Measurements from ENCODE around the gene ASAP3.

DNA sequence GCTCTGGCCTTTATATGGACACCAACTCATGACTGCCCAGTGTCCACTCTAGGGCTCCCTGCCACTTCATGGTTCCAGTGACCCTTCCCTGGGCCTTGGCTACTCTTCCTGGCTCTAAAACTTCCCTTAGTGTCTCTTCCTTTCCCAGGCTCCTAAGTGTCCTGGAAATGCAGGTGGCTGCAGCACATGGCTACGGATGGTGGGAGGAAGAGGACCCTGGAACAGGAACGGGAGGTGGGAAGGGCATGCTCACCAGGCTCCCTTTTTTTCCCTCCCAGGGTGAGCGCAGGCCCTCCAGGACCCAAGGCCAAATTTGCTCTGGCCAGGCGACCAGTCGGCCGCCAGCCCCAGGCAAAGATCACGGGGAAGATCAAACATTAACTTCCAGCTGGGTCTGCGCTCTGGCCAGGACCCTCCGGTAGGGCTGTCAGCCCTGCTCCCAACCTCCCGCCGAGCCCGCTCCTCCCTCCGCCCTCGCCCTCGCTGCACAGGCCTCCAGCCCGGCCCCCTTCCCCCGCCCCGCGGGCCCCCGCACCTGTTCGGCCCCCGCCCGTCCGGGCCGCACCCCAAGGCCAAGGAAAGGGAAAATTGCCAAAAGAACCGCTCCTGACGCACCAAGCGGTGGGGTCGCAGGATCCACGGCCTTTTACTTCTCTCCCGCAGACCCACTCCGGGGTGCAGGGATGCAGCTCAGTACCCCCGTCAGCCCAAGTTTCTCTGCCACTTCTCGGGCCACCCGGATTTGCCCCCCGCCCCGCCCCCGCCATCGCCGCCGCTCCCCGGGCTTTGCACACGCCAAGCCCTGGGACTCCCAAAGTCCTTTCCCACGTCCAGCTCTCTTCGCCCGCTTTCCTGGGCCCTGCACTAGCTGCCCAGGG is 60.3 kb downstream of the ASAP3 start:
- TF ChIP-seq CTCF (IDR thresholded peaks at IDR 0.05): no peak
- no peak for TF ChIP-seq POLR2A (IDR thresholded peaks at IDR 0.05)
- no peak for TF ChIP-seq EP300 (IDR thresholded peaks at IDR 0.05)
- no peak for TF ChIP-seq POLR2AphosphoS5 (IDR thresholded peaks at IDR 0.05)

Measured in upper lobe of left lung (tissue), 4 donors.